Measurements from ENCODE around the gene SYTL3. TPM values are rescaled to one million over a fixed set of nuclear protein-coding genes. Genes with fewer than 3 reads are reported as not detected.

Gene SYTL3
- total and polyA plus RNA-seq, 8 donors: 3.1 to 14.6 (median 5.3) TPM

- intact Hi-C loops (cut with DNase I; ENCODE audit: low total_unique reads): no loop called here
- WGBS, 5 donors: 87 to 94% (median 89%) methylated on average over 5 of the region's 5 CpGs
Measured at GRCh38 chr6:158744986-158745430, 95.2 kb downstream of the SYTL3 start.

DNA sequence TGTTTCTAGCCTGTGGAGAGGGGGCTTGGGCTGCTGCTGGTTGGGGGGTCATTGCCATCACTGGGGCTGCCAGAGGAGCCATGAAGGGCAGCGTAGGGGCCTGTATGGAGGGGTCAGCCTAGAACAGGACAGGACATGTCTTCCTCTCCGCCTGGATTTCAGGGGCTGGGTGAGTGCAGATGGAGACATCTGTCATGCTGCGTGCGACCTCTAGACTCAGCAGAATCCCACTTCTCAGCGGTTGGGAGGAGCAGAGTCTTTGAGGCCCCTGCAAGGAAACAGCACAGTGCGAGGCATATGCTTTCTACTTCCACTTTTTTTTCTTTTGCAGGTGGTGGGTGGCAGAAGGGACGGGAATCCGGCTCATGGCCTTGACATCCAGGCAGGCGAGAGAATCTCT, 101.4 kb downstream of the SYTL3 start:
- Histone ChIP-seq H3K9me3 (no peaks in the 10 kb centered on the region), H3K36me3 (peaks cover 0 to 17% (median 2%) of the 10 kb centered on the region in 4 donors), H3K27me3 (no peaks in the 10 kb centered on the region), H3K4me3 (no peak overlapping the region), H3K27ac (no peak overlapping the region), H3K4me1 (peaks cover 0 to 10% (median 7%) of the 10 kb centered on the region in 4 donors)
- intact Hi-C loops (cut with DNase I; ENCODE audit: low total_unique reads): no loop called here
- WGBS, 5 donors: 78 to 92% (median 85%) methylated on average over 9 of the region's 9 CpGs
- DNase-seq: peak in 1 of 2 donors; percentile 39
- no peak for TF ChIP-seq EP300 (IDR thresholded peaks at IDR 0.05)
- TF ChIP-seq, protein P1, sequence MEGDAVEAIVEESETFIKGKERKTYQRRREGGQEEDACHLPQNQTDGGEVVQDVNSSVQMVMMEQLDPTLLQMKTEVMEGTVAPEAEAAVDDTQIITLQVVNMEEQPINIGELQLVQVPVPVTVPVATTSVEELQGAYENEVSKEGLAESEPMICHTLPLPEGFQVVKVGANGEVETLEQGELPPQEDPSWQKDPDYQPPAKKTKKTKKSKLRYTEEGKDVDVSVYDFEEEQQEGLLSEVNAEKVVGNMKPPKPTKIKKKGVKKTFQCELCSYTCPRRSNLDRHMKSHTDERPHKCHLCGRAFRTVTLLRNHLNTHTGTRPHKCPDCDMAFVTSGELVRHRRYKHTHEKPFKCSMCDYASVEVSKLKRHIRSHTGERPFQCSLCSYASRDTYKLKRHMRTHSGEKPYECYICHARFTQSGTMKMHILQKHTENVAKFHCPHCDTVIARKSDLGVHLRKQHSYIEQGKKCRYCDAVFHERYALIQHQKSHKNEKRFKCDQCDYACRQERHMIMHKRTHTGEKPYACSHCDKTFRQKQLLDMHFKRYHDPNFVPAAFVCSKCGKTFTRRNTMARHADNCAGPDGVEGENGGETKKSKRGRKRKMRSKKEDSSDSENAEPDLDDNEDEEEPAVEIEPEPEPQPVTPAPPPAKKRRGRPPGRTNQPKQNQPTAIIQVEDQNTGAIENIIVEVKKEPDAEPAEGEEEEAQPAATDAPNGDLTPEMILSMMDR (IDR thresholded peaks at IDR 0.05): no peak
- TF ChIP-seq POLR2AphosphoS5 (IDR thresholded peaks at IDR 0.05): no peak
- TF ChIP-seq POLR2A (IDR thresholded peaks at IDR 0.05): no peak

More at GRCh38 chr6:158744986-158745430, 95.2 kb downstream of the SYTL3 start:
- Histone ChIP-seq H3K4me1 (no peaks in the 10 kb centered on the region), H3K36me3 (peaks cover 0 to 9% (median 3%) of the 10 kb centered on the region in 4 donors), H3K4me3 (no peak overlapping the region), H3K27ac (no peak overlapping the region), H3K9me3 (peaks cover 0 to 1% (median 0%) of the 10 kb centered on the region in 4 donors), H3K27me3 (no peaks in the 10 kb centered on the region)
- TF ChIP-seq, protein P1 (IDR thresholded peaks at IDR 0.05): no peak
- TF ChIP-seq POLR2AphosphoS5 (IDR thresholded peaks at IDR 0.05): no peak
- no peak for TF ChIP-seq EP300 (IDR thresholded peaks at IDR 0.05)
- no peak for TF ChIP-seq POLR2A (IDR thresholded peaks at IDR 0.05)
- no peak for DNase-seq

GRCh38 chr6:158751921-158752320, 102.1 kb downstream of the SYTL3 start:
- intact Hi-C loops (cut with DNase I; ENCODE audit: low total_unique reads): no loop called here
- no peak for TF ChIP-seq POLR2AphosphoS5 (IDR thresholded peaks at IDR 0.05)
- no peak for TF ChIP-seq POLR2A (IDR thresholded peaks at IDR 0.05)
- TF ChIP-seq, protein P1 (IDR thresholded peaks at IDR 0.05): no peak
- no peak for TF ChIP-seq EP300 (IDR thresholded peaks at IDR 0.05)
- Histone ChIP-seq H3K36me3 (peaks cover 0 to 18% (median 2%) of the 10 kb centered on the region in 4 donors), H3K4me3 (no peak overlapping the region), H3K27ac (no peak overlapping the region), H3K27me3 (no peaks in the 10 kb centered on the region), H3K9me3 (no peaks in the 10 kb centered on the region), H3K4me1 (peaks cover 0 to 10% (median 7%) of the 10 kb centered on the region in 4 donors)
- WGBS, 5 donors: 34 to 57% (median 49%) methylated on average over 9 of the region's 9 CpGs
- peak in 1 of 2 donors; percentile 47 for DNase-seq

DNA sequence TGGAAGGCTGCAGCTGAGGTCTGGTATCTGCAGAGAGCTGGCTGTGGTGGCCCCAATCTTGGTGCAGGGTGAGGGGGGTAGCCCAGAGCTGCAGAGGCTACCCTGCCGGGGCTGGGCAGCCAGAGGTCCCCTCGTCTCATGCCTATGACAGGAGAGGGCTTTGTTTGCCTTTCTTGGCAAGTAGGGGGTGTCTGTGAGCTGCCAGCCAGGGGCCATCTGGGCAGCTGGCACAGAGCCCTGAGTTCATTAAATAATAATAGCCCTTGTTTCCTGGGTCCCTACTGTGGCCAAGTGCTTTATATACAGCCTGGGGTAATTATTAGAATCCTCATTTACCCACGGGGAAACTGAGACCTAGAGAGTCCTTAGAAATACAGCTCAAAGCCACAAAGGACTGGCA, 102.8 kb downstream of the SYTL3 start:
- Histone ChIP-seq H3K36me3 (peaks cover 0 to 25% (median 4%) of the 10 kb centered on the region in 4 donors), H3K27me3 (no peaks in the 10 kb centered on the region), H3K9me3 (no peaks in the 10 kb centered on the region), H3K4me3 (no peak overlapping the region), H3K4me1 (peaks cover 0 to 10% (median 7%) of the 10 kb centered on the region in 4 donors), H3K27ac (no peak overlapping the region)
- DNase-seq: peak; percentile 60 to 81
- TF ChIP-seq, protein P1 (IDR thresholded peaks at IDR 0.05): peak in 1 of 7 experiments; percentile 30
- no peak for TF ChIP-seq POLR2AphosphoS5 (IDR thresholded peaks at IDR 0.05)
- TF ChIP-seq EP300 (IDR thresholded peaks at IDR 0.05): no peak
- TF ChIP-seq POLR2A (IDR thresholded peaks at IDR 0.05): no peak
- intact Hi-C loops (cut with DNase I; ENCODE audit: low total_unique reads): no loop called here
- WGBS, 5 donors: 17 to 29% (median 23%) methylated on average over 3 of the region's 3 CpGs

All from stomach (tissue), 9 donors.